A673 (cell line): ENCODE data around the gene PYROXD2.

Experiments used
- CTCF ChIP-seq: fragments of 300-800, 200-600 bp; sonication (generic); conservative IDR thresholded peaks from 2 replicates; pipeline ENCODE4 v1.5.1; 2017; ENCODE audit warnings: low read depth, mild to moderate bottlenecking, antibody characterized with exemption, low read length, moderate library complexity, mixed read lengths
- EZH2 ChIP-seq: fragments of 200-600 bp; sonication (generic); IDR thresholded peaks from 2 replicates; pipeline ENCODE4 v1.6.1; 2017; ENCODE audit warnings: borderline replicate concordance, low read depth, mild to moderate bottlenecking, mixed read lengths, antibody characterized with exemption, low read length; ENCODE audit not compliant: poor library complexity, severe bottlenecking

GRCh38 chr10:98410135-98410743 is 4.7 kb downstream of the PYROXD2 start:
- TF ChIP-seq CTCF (no peak), EZH2 (no peak)
